Testis (tissue), 2 donors: Measurements from ENCODE around the gene APBB3.

ENCODE experiments used
- POLR2A ChIP-seq: fragments of 450-650 bp; IDR thresholded peaks from one replicate; pipeline ENCODE4 v1.6.1; 2017; ENCODE audit warnings: antibody characterized with exemption, mild to moderate bottlenecking, moderate library complexity
- TF ChIP-seq, protein P1 (sequence below), 3 experiments: fragments of 450-650 bp in 2 of 3; fragments of 200-600 bp in 1 of 3; sonication (generic) in 1 of 3; IDR thresholded peaks; one replicate each; pipeline ENCODE4 v1.5.1; 2016 to 2019; ENCODE audit warnings: antibody characterized with exemption in 3 of 3, mild to moderate bottlenecking in 2 of 3, moderate library complexity in 1 of 3

DNA sequence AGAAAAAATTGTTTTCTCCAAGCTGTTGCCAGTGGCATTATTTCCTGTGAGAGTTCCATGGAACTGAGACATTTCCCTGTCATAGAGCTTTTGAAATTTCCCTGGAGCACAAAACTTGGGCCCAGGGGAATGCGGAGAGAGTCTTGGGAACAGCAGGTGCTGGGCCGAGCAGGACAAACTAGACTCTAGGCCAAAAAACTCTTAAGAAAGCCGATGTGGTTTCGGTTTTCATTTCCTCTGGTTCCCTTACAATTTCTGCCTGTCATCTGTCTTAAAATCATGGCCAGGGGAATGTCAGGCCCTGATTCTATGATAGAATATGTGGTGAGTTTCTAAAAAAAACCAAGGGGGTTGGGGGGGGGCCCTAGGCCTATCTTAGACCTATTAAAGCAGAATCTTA is 4.8 kb upstream of the APBB3 start:
- TF ChIP-seq POLR2A = no peak
- TF ChIP-seq, protein P1, sequence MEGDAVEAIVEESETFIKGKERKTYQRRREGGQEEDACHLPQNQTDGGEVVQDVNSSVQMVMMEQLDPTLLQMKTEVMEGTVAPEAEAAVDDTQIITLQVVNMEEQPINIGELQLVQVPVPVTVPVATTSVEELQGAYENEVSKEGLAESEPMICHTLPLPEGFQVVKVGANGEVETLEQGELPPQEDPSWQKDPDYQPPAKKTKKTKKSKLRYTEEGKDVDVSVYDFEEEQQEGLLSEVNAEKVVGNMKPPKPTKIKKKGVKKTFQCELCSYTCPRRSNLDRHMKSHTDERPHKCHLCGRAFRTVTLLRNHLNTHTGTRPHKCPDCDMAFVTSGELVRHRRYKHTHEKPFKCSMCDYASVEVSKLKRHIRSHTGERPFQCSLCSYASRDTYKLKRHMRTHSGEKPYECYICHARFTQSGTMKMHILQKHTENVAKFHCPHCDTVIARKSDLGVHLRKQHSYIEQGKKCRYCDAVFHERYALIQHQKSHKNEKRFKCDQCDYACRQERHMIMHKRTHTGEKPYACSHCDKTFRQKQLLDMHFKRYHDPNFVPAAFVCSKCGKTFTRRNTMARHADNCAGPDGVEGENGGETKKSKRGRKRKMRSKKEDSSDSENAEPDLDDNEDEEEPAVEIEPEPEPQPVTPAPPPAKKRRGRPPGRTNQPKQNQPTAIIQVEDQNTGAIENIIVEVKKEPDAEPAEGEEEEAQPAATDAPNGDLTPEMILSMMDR (IDR thresholded peaks at IDR 0.05) = no peak
